Kidney (tissue), 22 donors: Measurements from ENCODE around the gene PPIF. TPM values are rescaled to one million over a fixed set of nuclear protein-coding genes. Genes with fewer than 3 reads are reported as not detected.

ENCODE experiments used
- DNase-seq, 5 donors: peaks; one replicate each; pipeline ENCODE4 v3.0.0-alpha.2; 2013 to 2020
- FAIRE-seq: peaks from 2 replicates; lab custom pipeline; 2012; peaks lifted over from hg19 to GRCh38; lab: Jason Lieb, UNC
- H3K27ac ChIP-seq, 2 donors: one replicate each; pipeline ENCODE4 v1.7.0; 2013; ENCODE audit warnings: low read depth in 2 of 2, low read length in 2 of 2, inconsistent platforms in 1 of 2
- H3K27me3 ChIP-seq: one replicate; pipeline ENCODE4 v1.7.1; 2013; ENCODE audit warnings: low read length, inconsistent platforms; ENCODE audit not compliant: control insufficient read depth, insufficient read depth
- H3K36me3 ChIP-seq, 3 donors: one replicate each; pipeline versions ENCODE4 v1.7.0 to v1.7.1; 2013; ENCODE audit warnings: low read length in 3 of 3, control low read depth in 1 of 3, inconsistent platforms in 1 of 3; ENCODE audit not compliant: insufficient read depth in 3 of 3, control insufficient read depth in 2 of 3
- H3K4me1 ChIP-seq, 3 donors: one replicate each; pipeline versions ENCODE4 v1.7.0 to v1.7.1; 2013; ENCODE audit warnings: low read length in 3 of 3, inconsistent platforms in 1 of 3, low read depth in 1 of 3; ENCODE audit not compliant: control insufficient read depth in 2 of 3, insufficient read depth in 2 of 3
- H3K4me3 ChIP-seq, 3 donors: one replicate each; pipeline versions ENCODE4 v1.7.0 to v1.8.1; 2013; ENCODE audit warnings: low read length in 3 of 3, control low read depth in 1 of 3, inconsistent platforms in 1 of 3
- H3K9ac ChIP-seq, 3 donors: one replicate each; pipeline versions ENCODE4 v1.7.0 to v1.7.1; 2013; ENCODE audit warnings: low read length in 3 of 3, control low read depth in 1 of 3, inconsistent platforms in 1 of 3
- H3K9me3 ChIP-seq, 3 donors: one replicate each; pipeline versions ENCODE4 v1.7.0 to v1.7.1; 2013; ENCODE audit warnings: low read length in 3 of 3, control low read depth in 1 of 3, inconsistent platforms in 1 of 3; ENCODE audit not compliant: control insufficient read depth in 2 of 3, insufficient read depth in 1 of 3
- CTCF ChIP-seq: IDR thresholded peaks from 3 replicates; pipeline ENCODE4 v1.5.1; 2012; ENCODE audit warnings: mild to moderate bottlenecking, moderate library complexity, borderline replicate concordance; ENCODE audit not compliant: insufficient read depth; ENCODE audit errors: extremely low read depth
- intact Hi-C: fragments of 100-400 bp; cut with DNase I; formaldehyde crosslinking; loops from one replicate; pipeline ENCODE4 v1.11.1; 2022
- long read RNA-seq, 10 donors: library from polyadenylated mRNA in 1 of 10; unstranded in 1 of 10; transcript quantifications; one replicate each; pipeline ENCODE4 v2.0.0 and lab custom pipeline, GENCODE V29; 2021 to 2026
- polyA plus RNA-seq: library from polyadenylated mRNA; stranded (reverse); fragments of 350-450 nt; fragmentation: Illumina TruSeq; extraction: RNeasy Lipid Tissue Mini Kit (QIAGEN cat#74804); gene quantifications from one replicate; pipeline ENCODE4 v1.2.3, GENCODE V29; 2014; ENCODE audit warnings: low read depth, low replicate concordance; ENCODE audit not compliant: insufficient read depth
- total RNA-seq: library from RNA; stranded (reverse); fragmentation: NEBNext Ultra II Directional; extraction: Animal tissue kit (Norgen Biotek cat#: 25700); gene quantifications from one replicate; pipeline ENCODE4 v1.2.1, GENCODE V29; 2021
- donor health status: control.
- donor health status: control.
- donor health status: control.
- donor health status: control.
- donor health status: control.
- donor health status: DM: yes; HTN: yes; CAD: no.
- donor health status: Normal renal cell carcinoma (clear cell type).

Gene PPIF
- total RNA-seq (36.7 TPM), polyA plus RNA-seq (120 TPM)
- long read RNA-seq, donor 1, transcript PPIF-201 (6 exons, 2,190 nt): major isoform, 11 of 36 reads
- long read RNA-seq, donor 1, partial matches to known transcripts: 25 of 36 reads
- long read RNA-seq, donor 1, other reads (novel, unspliced or antisense): 0 of 36 reads
- long read RNA-seq, donor 2, transcript PPIF-201 (6 exons, 2,190 nt): major isoform, 15 of 15 reads
- long read RNA-seq, donor 2, partial matches to known transcripts: 0 of 15 reads
- long read RNA-seq, donor 2, other reads (novel, unspliced or antisense): 0 of 15 reads
- long read RNA-seq, donor 3, transcript PPIF-201 (6 exons, 2,190 nt): major isoform, 17 of 26 reads
- long read RNA-seq, donor 3, partial matches to known transcripts: 8 of 26 reads
- long read RNA-seq, donor 3, other reads (novel, unspliced or antisense): 0 of 26 reads
- long read RNA-seq, donor 4, transcript PPIF-201 (6 exons, 2,190 nt): major isoform, 10 of 10 reads
- long read RNA-seq, donor 4, partial matches to known transcripts: 0 of 10 reads
- long read RNA-seq, donor 4, other reads (novel, unspliced or antisense): 0 of 10 reads
- long read RNA-seq, donor 5, partial matches to known transcripts: 0 of 1 reads
- long read RNA-seq, donor 5, other reads (novel, unspliced or antisense): 0 of 1 reads
- long read RNA-seq, donor 6, partial matches to known transcripts: 0 of 3 reads
- long read RNA-seq, donor 6, other reads (novel, unspliced or antisense): 0 of 3 reads
- long read RNA-seq, donor 7, transcript PPIF-201 (6 exons, 2,190 nt): major isoform, 38 of 52 reads
- long read RNA-seq, donor 7, partial matches to known transcripts: 3 of 52 reads
- long read RNA-seq, donor 7, other reads (novel, unspliced or antisense): 10 of 52 reads
- long read RNA-seq, donor 8, transcript PPIF-201 (6 exons, 2,190 nt): major isoform, 8 of 9 reads
- long read RNA-seq, donor 8, partial matches to known transcripts: 0 of 9 reads
- long read RNA-seq, donor 8, other reads (novel, unspliced or antisense): 0 of 9 reads
- long read RNA-seq, donor 9, partial matches to known transcripts: 0 of 4 reads
- long read RNA-seq, donor 9, other reads (novel, unspliced or antisense): 0 of 4 reads
- long read RNA-seq, donor 10, transcript PPIF-201 (6 exons, 2,190 nt): major isoform, 9 of 9 reads
- long read RNA-seq, donor 10, partial matches to known transcripts: 0 of 9 reads
- long read RNA-seq, donor 10, other reads (novel, unspliced or antisense): 0 of 9 reads

DNA sequence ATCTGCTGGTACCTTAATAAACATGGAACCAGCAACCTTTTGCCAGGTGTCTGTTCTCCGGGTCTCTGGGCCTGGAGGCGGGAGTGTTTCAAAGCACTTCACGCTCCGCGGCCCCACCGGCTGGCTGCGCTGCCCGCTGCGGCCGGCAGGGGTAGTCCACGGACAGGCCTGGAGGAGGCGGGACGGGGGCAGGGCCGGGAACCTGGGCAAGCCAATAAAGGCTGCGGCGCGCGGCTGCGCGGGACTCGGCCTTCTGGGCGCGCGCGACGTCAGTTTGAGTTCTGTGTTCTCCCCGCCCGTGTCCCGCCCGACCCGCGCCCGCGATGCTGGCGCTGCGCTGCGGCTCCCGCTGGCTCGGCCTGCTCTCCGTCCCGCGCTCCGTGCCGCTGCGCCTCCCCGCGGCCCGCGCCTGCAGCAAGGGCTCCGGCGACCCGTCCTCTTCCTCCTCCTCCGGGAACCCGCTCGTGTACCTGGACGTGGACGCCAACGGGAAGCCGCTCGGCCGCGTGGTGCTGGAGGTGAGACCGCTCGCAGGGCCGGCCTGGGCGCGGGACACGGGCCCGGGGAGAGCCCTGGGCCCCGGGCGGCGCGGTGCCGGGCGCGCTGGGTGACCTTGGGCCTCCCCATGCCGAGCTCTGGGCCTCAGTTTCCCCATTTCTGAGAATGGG, at the start of gene PPIF:
Gene PPIF, plus strand, starts transcription at position 244 of the 668 bp plus-strand sequence. Its CDS starts 80 bp downstream, at position 324.
- TF ChIP-seq CTCF: peak; percentile 94
- peaks cover 2 to 23% (median 4%) of the 10 kb centered on the region in 3 donors for H3K36me3 ChIP-seq
- FAIRE-seq: no peak
- H3K4me1 ChIP-seq: peaks cover 0 to 13% (median 5%) of the 10 kb centered on the region in 3 donors
- peak within 1 kb of the TSS; percentile 80 to 85 for H3K27ac ChIP-seq
- DNase-seq: peak; percentile 95 to 98 (median 96)
- intact Hi-C loops: no loop called here
- peak within 1 kb of the TSS in 2 of 3 donors; percentile 57 to 92 for H3K9ac ChIP-seq
- H3K9me3 ChIP-seq: no peaks in the 10 kb centered on the region
- peak within 1 kb of the TSS; percentile 54 to 78 (median 62) for H3K4me3 ChIP-seq
- no peaks in the 10 kb centered on the region for H3K27me3 ChIP-seq

DNA sequence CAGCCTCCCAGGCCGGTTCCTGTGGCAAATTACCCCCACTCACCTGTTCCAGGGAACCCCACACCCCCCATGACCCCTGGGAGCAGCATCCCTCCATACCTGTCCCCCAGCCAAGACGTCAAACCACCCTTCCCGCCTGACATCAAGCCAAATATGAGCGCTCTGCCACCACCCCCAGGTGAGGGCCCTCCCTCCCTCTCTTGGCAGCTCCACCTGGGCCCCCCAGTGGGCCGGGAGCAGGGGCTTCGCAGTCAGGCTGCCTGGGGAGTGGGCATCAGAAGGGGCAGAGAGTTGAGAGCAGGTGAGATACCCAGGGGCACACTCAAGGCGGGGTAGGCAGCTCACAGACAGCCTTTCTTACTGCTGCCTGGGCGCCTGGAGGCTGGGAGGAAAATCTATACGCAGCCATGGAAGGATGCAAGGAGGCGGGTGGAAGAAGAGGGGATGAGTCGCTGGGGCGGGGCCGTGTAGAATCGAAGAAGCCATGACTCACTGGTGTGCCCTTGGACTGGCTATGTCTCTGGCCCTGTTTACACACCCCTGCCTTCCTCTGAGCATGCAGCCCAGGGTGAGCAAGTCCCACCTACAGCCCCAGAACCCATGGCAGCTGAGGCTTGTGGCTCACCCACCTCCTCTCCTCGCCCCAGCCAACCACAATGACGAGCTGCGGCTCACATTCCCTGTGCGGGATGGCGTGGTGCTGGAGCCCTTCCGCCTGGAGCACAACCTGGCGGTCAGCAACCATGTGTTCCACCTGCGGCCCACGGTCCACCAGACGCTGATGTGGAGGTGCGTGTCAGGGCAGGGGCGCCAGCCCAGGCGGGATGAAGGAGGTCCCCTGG, 48.6 kb upstream of the PPIF start:
- H3K27ac ChIP-seq: no peak overlapping the region
- H3K4me3 ChIP-seq: no peak overlapping the region
- H3K9ac ChIP-seq: no peak overlapping the region
- H3K36me3 ChIP-seq: peaks cover 0 to 84% (median 46%) of the 10 kb centered on the region in 3 donors
- FAIRE-seq (no peak), DNase-seq (no peak)
- no peaks in the 10 kb centered on the region for H3K4me1 ChIP-seq
- no peaks in the 10 kb centered on the region for H3K9me3 ChIP-seq
- intact Hi-C loops: no loop called here
- no peaks in the 10 kb centered on the region for H3K27me3 ChIP-seq
- no peak for TF ChIP-seq CTCF
